GM23338 (cell line): Measurements from ENCODE around the gene CDC42EP2. TPM values are rescaled to one million over a fixed set of nuclear protein-coding genes. Genes with fewer than 3 reads are reported as not detected.

Source experiments
- ATAC-seq: fragments of 200-7000 bp; cut with Tn5 transposase; 3 replicates; pipeline ENCODE4 v1.9.1; 2020
- DNase-seq: peaks from one replicate; pipeline ENCODE4 v3.0.0-alpha.2; 2015; ENCODE audit warnings: low spot score
- H2AFZ ChIP-seq: fragments of 200-600 bp; sonication (generic); 2 replicates; pipeline ENCODE4 v1.8.0; 2016; ENCODE audit warnings: antibody characterized with exemption, mild to moderate bottlenecking, moderate library complexity
- H3F3A ChIP-seq: fragments of 200-600 bp; sonication (generic); replicated peaks from 2 replicates; pipeline ENCODE4 v1.8.0; 2017; ENCODE audit warnings: antibody characterized with exemption, mixed run types, low read depth
- H3K27ac ChIP-seq: fragments of 200-600 bp; sonication (generic); 2 replicates; pipeline ENCODE4 v1.6.1; 2016; ENCODE audit warnings: low read depth
- H3K27me3 ChIP-seq: fragments of 200-600 bp; sonication (generic); 2 replicates; pipeline ENCODE4 v1.8.0; 2016; ENCODE audit warnings: mild to moderate bottlenecking, mixed run types, moderate library complexity; ENCODE audit not compliant: insufficient read depth
- H3K36me3 ChIP-seq: fragments of 200-600 bp; sonication (generic); 2 replicates; pipeline ENCODE4 v1.8.0; 2016; ENCODE audit warnings: mild to moderate bottlenecking; ENCODE audit not compliant: insufficient read depth
- H3K4me1 ChIP-seq: fragments of 200-600 bp; sonication (generic); 2 replicates; pipeline ENCODE4 v1.8.0; 2016; ENCODE audit warnings: mild to moderate bottlenecking, moderate library complexity; ENCODE audit not compliant: insufficient read depth
- H3K4me2 ChIP-seq: fragments of 200-600 bp; sonication (generic); 2 replicates; pipeline ENCODE4 v1.7.1; 2017; ENCODE audit warnings: mixed run types
- H3K4me3 ChIP-seq: fragments of 200-600 bp; sonication (generic); 2 replicates; pipeline ENCODE4 v1.6.1; 2016; ENCODE audit warnings: mixed run types
- H3K79me2 ChIP-seq: fragments of 200-600 bp; sonication (generic); replicated peaks from 2 replicates; pipeline ENCODE4 v1.8.0; 2017; ENCODE audit warnings: mild to moderate bottlenecking; ENCODE audit not compliant: insufficient read depth
- H3K9me2 ChIP-seq: fragments of 200-600 bp; sonication (generic); 2 replicates; pipeline ENCODE4 v1.8.0; 2017; ENCODE audit not compliant: insufficient read depth
- H4K20me1 ChIP-seq: fragments of 200-600 bp; sonication (generic); replicated peaks from 2 replicates; pipeline ENCODE4 v1.8.0; 2017; ENCODE audit warnings: mild to moderate bottlenecking; ENCODE audit not compliant: insufficient read depth
- H3K27ac Mint-ChIP-seq: 2 replicates; pipeline ENCODE4 v1.8.0; 2020; ENCODE audit warnings: inconsistent platforms, mild to moderate bottlenecking, moderate library complexity, mixed read lengths
- H3K27me3 Mint-ChIP-seq: 3 replicates; pipeline ENCODE4 v1.8.0; 2022; ENCODE audit warnings: low read depth, mild to moderate bottlenecking, moderate library complexity, mixed read lengths, inconsistent platforms; ENCODE audit not compliant: insufficient read depth, poor library complexity
- H3K36me3 Mint-ChIP-seq: 3 replicates; pipeline ENCODE4 v1.8.0; 2021; ENCODE audit warnings: low read depth, mild to moderate bottlenecking, inconsistent platforms, moderate library complexity, mixed read lengths
- H3K4me1 Mint-ChIP-seq: 3 replicates; pipeline ENCODE4 v1.8.0; 2020; ENCODE audit warnings: mild to moderate bottlenecking, inconsistent platforms, mixed read lengths
- H3K4me3 Mint-ChIP-seq: 3 replicates; pipeline ENCODE4 v1.8.0; 2021; ENCODE audit warnings: moderate library complexity, mild to moderate bottlenecking, inconsistent platforms, mixed read lengths
- H3K9me3 Mint-ChIP-seq: 3 replicates; pipeline ENCODE4 v1.8.0; 2020; ENCODE audit warnings: moderate library complexity, mild to moderate bottlenecking, inconsistent platforms, mixed read lengths
- CREB1 ChIP-seq: fragments of 250-450 bp; sonication (Bioruptor Pico); IDR thresholded peaks from 2 replicates; pipeline ENCODE4 v1.5.0; 2020; ENCODE audit warnings: low read depth, mild to moderate bottlenecking, moderate library complexity
- EZH2 ChIP-seq: fragments of 200-600 bp; sonication (generic); IDR thresholded peaks from one replicate; pipeline ENCODE4 v1.8.0; 2017; ENCODE audit warnings: antibody characterized with exemption, mild to moderate bottlenecking, low read depth; ENCODE audit not compliant: unreplicated experiment
- EZH2phosphoT487 ChIP-seq: fragments of 200-600 bp; sonication (generic); IDR thresholded peaks from one replicate; pipeline ENCODE4 v1.8.1; 2018; ENCODE audit warnings: antibody characterized with exemption; ENCODE audit not compliant: unreplicated experiment
- JUNB ChIP-seq: IDR thresholded peaks from one replicate; pipeline ENCODE4 v1.6.1; 2016; ENCODE audit warnings: antibody characterized with exemption; ENCODE audit not compliant: unreplicated experiment
- NANOG ChIP-seq: IDR thresholded peaks from 2 replicates; pipeline ENCODE4 v1.6.1; 2016; ENCODE audit warnings: antibody characterized with exemption, borderline replicate concordance
- POLR2AphosphoS5 ChIP-seq: IDR thresholded peaks from 2 replicates; pipeline ENCODE4 v1.6.1; 2016; ENCODE audit warnings: antibody characterized with exemption, low read depth
- STAT1 ChIP-seq: IDR thresholded peaks from one replicate; pipeline ENCODE4 v1.6.1; 2016; ENCODE audit warnings: antibody characterized with exemption; ENCODE audit not compliant: unreplicated experiment
- ZNF114 ChIP-seq: fragments of 250-450 bp; sonication (Bioruptor Pico); IDR thresholded peaks from 2 replicates; pipeline ENCODE4 v1.5.0; 2020; ENCODE audit warnings: mild to moderate bottlenecking, moderate library complexity
- ZNF331 ChIP-seq: fragments of 250-450 bp; sonication (Bioruptor Pico); IDR thresholded peaks from 2 replicates; pipeline ENCODE4 v1.5.0; 2020; ENCODE audit warnings: low read depth, mild to moderate bottlenecking, moderate library complexity
- polyA plus RNA-seq: library from polyadenylated mRNA; unstranded; fragments of >200 nt; fragmentation: Nextera tagmentation; extraction: Ambion mirVana; gene quantifications from 2 replicates; pipeline ENCODE4 v1.2.1, GENCODE V29; 2016
- total RNA-seq: library from RNA; depleted of rRNA; stranded (reverse); fragments of >200 nt; shearing (Covaris generic); gene quantifications from 2 replicates; pipeline ENCODE4 v1.2.3, GENCODE V29; 2014
- TF ChIP-seq, protein P1 (sequence below): IDR thresholded peaks from 2 replicates; pipeline ENCODE4 v1.6.1; 2016; ENCODE audit warnings: antibody characterized with exemption
- TF ChIP-seq, protein P2 (sequence below): fragments of 250-450 bp; sonication (Bioruptor Pico); IDR thresholded peaks from 2 replicates; pipeline ENCODE4 v1.5.0; 2020; ENCODE audit warnings: mild to moderate bottlenecking, moderate library complexity
- TF ChIP-seq, protein P3 (sequence below), 2 experiments: fragments of 200-600 bp in 1 of 2; sonication (generic) in 1 of 2; conservative IDR thresholded peaks; 2 replicates each; pipeline versions ENCODE4 v1.5.1 to v1.6.1; 2016 to 2017; ENCODE audit warnings: antibody characterized with exemption in 2 of 2, low read depth in 2 of 2, mild to moderate bottlenecking in 2 of 2, moderate library complexity in 1 of 2

The CDC42EP2 gene
- total and polyA plus RNA-seq, 2 experiments from 2014 or later, result 18.2 to 19.0 TPM

DNA sequence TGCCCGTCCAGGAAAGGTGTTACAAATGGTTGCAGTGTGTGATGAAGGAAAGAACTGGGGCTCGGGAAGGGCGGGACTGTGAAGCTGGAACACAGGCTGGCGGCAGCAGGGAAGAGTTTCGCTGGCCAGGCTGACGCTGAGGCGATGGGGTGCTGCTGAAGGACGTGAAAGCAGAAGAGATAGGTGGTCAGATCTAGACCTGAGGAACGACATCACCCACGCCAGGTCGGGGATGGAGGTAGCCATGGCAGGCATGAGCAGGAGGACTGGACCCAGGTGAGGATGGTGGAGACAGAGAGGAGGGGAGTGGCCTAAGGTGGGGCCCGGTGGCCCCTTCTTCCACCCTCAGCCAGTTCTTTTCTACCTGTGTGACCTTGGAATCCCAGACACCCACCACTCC is 9.1 kb downstream of the CDC42EP2 start:
- DNase-seq, result no peak
- TF ChIP-seq, protein P1, sequence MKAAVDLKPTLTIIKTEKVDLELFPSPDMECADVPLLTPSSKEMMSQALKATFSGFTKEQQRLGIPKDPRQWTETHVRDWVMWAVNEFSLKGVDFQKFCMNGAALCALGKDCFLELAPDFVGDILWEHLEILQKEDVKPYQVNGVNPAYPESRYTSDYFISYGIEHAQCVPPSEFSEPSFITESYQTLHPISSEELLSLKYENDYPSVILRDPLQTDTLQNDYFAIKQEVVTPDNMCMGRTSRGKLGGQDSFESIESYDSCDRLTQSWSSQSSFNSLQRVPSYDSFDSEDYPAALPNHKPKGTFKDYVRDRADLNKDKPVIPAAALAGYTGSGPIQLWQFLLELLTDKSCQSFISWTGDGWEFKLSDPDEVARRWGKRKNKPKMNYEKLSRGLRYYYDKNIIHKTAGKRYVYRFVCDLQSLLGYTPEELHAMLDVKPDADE, result no peak
- TF ChIP-seq POLR2AphosphoS5, result peak; percentile 64

DNA sequence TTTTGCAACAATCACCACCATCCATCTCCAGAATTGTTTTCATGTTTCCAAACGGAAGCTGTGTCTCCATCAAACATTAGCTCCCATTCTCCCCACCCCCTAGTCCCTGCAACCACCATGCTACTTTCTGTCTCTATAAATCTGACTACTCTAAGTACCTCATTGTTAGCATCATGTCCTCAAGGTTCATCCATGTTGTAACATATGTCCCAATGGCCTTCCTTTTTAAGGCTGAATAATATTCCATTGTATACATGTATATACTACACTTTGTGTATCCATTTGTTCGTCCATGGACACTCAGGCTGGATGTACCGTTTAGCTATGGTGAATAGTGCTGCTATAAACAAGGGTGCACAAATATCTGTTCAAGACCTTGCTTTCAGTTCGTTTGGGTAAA is 10.8 kb downstream of the CDC42EP2 start:
- H3K79me2 ChIP-seq, result peaks cover 2% of the 10 kb centered on the region; the same call in 1 of the 2 replicates
- no peaks in the 10 kb centered on the region for H3K36me3 ChIP-seq
- H3F3A ChIP-seq, result peaks cover 25% of the 10 kb centered on the region; the same call in 1 of the 2 replicates
- peaks cover 6% of the 10 kb centered on the region; the same call in 1 of the 2 replicates for H4K20me1 ChIP-seq
- Mint-ChIP-seq H3K4me3 (no peak overlapping the region), H3K36me3 (peaks cover 25% of the 10 kb centered on the region), H3K27ac (no peak overlapping the region), H3K27me3 (peaks cover 14% of the 10 kb centered on the region), H3K9me3 (no peaks in the 10 kb centered on the region), H3K4me1 (peaks cover 13% of the 10 kb centered on the region)
- no peaks in the 10 kb centered on the region for H3K27me3 ChIP-seq
- H3K27ac ChIP-seq, result no peak overlapping the region
- H3K4me3 ChIP-seq, result no peak overlapping the region
- no peak for DNase-seq
- no peaks in the 10 kb centered on the region for H3K4me1 ChIP-seq
- H3K9me2 ChIP-seq, result no peaks in the 10 kb centered on the region
- ATAC-seq, result no peak
- H2AFZ ChIP-seq, result no peak overlapping the region
- H3K4me2 ChIP-seq, result no peak overlapping the region
- TF ChIP-seq, protein P2, sequence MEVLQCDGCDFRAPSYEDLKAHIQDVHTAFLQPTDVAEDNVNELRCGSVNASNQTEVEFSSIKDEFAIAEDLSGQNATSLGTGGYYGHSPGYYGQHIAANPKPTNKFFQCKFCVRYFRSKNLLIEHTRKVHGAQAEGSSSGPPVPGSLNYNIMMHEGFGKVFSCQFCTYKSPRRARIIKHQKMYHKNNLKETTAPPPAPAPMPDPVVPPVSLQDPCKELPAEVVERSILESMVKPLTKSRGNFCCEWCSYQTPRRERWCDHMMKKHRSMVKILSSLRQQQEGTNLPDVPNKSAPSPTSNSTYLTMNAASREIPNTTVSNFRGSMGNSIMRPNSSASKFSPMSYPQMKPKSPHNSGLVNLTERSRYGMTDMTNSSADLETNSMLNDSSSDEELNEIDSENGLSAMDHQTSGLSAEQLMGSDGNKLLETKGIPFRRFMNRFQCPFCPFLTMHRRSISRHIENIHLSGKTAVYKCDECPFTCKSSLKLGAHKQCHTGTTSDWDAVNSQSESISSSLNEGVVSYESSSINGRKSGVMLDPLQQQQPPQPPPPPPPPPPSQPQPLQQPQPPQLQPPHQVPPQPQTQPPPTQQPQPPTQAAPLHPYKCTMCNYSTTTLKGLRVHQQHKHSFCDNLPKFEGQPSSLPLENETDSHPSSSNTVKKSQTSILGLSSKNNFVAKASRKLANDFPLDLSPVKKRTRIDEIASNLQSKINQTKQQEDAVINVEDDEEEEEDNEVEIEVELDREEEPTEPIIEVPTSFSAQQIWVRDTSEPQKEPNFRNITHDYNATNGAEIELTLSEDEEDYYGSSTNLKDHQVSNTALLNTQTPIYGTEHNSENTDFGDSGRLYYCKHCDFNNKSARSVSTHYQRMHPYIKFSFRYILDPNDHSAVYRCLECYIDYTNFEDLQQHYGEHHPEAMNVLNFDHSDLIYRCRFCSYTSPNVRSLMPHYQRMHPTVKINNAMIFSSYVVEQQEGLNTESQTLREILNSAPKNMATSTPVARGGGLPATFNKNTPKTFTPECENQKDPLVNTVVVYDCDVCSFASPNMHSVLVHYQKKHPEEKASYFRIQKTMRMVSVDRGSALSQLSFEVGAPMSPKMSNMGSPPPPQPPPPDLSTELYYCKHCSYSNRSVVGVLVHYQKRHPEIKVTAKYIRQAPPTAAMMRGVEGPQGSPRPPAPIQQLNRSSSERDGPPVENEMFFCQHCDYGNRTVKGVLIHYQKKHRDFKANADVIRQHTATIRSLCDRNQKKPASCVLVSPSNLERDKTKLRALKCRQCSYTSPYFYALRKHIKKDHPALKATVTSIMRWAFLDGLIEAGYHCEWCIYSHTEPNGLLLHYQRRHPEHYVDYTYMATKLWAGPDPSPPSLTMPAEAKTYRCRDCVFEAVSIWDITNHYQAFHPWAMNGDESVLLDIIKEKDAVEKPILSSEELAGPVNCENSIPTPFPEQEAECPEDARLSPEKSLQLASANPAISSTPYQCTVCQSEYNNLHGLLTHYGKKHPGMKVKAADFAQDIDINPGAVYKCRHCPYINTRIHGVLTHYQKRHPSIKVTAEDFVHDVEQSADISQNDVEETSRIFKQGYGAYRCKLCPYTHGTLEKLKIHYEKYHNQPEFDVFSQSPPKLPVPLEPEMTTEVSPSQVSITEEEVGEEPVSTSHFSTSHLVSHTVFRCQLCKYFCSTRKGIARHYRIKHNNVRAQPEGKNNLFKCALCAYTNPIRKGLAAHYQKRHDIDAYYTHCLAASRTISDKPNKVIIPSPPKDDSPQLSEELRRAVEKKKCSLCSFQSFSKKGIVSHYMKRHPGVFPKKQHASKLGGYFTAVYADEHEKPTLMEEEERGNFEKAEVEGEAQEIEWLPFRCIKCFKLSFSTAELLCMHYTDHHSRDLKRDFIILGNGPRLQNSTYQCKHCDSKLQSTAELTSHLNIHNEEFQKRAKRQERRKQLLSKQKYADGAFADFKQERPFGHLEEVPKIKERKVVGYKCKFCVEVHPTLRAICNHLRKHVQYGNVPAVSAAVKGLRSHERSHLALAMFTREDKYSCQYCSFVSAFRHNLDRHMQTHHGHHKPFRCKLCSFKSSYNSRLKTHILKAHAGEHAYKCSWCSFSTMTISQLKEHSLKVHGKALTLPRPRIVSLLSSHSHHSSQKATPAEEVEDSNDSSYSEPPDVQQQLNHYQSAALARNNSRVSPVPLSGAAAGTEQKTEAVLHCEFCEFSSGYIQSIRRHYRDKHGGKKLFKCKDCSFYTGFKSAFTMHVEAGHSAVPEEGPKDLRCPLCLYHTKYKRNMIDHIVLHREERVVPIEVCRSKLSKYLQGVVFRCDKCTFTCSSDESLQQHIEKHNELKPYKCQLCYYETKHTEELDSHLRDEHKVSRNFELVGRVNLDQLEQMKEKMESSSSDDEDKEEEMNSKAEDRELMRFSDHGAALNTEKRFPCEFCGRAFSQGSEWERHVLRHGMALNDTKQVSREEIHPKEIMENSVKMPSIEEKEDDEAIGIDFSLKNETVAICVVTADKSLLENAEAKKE (CRISPR knock-in tag), result no peak
- TF ChIP-seq EZH2 (no peak), ZNF114 (CRISPR knock-in tag) (no peak), JUNB (no peak), ZNF331 (CRISPR knock-in tag) (no peak), POLR2AphosphoS5 (no peak), EZH2phosphoT487 (no peak), NANOG (no peak), CREB1 (CRISPR knock-in tag) (no peak), STAT1 (no peak)
- TF ChIP-seq, protein P1, result no peak
- TF ChIP-seq, protein P3, sequence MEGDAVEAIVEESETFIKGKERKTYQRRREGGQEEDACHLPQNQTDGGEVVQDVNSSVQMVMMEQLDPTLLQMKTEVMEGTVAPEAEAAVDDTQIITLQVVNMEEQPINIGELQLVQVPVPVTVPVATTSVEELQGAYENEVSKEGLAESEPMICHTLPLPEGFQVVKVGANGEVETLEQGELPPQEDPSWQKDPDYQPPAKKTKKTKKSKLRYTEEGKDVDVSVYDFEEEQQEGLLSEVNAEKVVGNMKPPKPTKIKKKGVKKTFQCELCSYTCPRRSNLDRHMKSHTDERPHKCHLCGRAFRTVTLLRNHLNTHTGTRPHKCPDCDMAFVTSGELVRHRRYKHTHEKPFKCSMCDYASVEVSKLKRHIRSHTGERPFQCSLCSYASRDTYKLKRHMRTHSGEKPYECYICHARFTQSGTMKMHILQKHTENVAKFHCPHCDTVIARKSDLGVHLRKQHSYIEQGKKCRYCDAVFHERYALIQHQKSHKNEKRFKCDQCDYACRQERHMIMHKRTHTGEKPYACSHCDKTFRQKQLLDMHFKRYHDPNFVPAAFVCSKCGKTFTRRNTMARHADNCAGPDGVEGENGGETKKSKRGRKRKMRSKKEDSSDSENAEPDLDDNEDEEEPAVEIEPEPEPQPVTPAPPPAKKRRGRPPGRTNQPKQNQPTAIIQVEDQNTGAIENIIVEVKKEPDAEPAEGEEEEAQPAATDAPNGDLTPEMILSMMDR (conservative IDR thresholded peaks at IDR 0.05; ENCODE audit: low read depth in 2 of 2), result no peak

More for the DNA sequence above, 9.1 kb downstream of the CDC42EP2 start:
- Mint-ChIP-seq H3K27me3 (peaks cover 16% of the 10 kb centered on the region), H3K9me3 (no peaks in the 10 kb centered on the region), H3K36me3 (peaks cover 29% of the 10 kb centered on the region), H3K27ac (no peak overlapping the region), H3K4me1 (peaks cover 9% of the 10 kb centered on the region), H3K4me3 (no peak overlapping the region)
- Histone ChIP-seq H3K4me3 (no peak overlapping the region), H3F3A (peaks cover 22% of the 10 kb centered on the region; the same call in 1 of the 2 replicates), H3K4me1 (no peaks in the 10 kb centered on the region; the same call in 1 of the 2 replicates), H3K9me2 (no peaks in the 10 kb centered on the region), H3K36me3 (no peaks in the 10 kb centered on the region), H3K4me2 (no peak overlapping the region), H2AFZ (no peak overlapping the region), H3K79me2 (peaks cover 19% of the 10 kb centered on the region), H3K27me3 (no peaks in the 10 kb centered on the region), H3K27ac (no peak overlapping the region), H4K20me1 (peaks cover 15% of the 10 kb centered on the region)
- peak; percentile 61 for ATAC-seq
